ENCODE data around the gene CEP89.
"Not testable (repeated sequence)": the region's sequence is repeated elsewhere in the genome, so short reads cannot be mapped to it uniquely, and the experiment has no call there.

The CEP89 gene

DNA sequence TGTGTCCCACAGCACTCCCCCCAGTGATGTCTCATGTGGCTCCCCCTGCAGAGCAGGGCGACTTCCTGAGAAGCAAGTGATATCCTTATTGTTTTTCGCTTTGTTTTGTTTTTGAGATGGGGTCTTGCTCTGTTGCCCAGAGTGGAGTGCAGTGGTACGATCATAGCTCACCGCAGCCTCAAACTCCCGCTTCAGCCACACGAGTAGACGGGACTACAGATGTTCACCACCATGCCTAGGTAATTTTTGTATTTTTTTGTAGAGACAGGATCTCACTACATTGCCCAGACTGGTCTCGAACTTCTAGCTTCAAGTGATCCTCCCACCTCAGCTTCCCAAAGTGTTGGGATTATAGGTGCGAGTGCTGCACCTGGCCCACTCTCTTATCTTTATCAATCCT is 5.0 kb downstream of the CEP89 start:
- DNase-seq (ENCODE audit: low read depth), result no peak

DNA sequence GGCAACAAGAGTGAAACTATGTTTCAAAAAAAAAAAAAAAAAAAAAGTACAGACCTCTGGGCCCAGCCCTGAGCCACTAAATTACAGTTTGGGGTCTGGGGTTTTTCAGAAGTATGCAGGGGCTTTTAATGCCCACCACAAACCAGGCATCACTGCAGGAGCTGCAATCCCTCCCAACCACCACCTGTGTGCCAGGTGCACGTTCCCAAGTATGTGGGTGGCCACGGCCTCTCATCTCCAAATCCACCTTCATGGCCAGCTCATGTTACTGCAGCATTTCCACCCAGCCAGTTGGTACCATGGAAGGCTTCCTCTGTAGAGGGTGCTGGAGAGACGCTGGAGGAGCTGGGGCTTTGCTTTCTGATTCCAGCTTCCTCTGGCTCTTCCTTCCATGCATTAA is 26.5 kb downstream of the CEP89 start:
- DNase-seq (ENCODE audit: low read depth), result no peak

DNA sequence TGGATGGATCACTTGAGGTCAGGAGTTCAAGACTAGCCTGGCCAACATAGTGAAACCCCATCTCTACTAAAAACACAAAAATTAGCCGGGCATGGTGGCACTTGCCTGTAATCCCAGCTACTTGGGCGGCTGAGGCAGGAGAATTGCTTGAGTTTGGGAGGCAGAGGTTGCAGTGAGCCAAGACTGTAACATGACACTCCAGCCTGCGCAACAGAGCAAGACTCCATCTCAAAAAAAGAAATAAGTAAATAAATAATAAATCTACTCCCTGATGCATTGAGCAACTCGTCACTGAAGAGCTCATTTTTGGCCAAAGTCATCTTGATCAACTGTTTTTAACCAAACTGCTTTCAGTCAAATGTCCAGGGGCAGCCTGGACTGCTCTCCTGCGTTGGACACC is 30.5 kb downstream of the CEP89 start:
- DNase-seq (ENCODE audit: low read depth), result not testable (repeated sequence)

DNA sequence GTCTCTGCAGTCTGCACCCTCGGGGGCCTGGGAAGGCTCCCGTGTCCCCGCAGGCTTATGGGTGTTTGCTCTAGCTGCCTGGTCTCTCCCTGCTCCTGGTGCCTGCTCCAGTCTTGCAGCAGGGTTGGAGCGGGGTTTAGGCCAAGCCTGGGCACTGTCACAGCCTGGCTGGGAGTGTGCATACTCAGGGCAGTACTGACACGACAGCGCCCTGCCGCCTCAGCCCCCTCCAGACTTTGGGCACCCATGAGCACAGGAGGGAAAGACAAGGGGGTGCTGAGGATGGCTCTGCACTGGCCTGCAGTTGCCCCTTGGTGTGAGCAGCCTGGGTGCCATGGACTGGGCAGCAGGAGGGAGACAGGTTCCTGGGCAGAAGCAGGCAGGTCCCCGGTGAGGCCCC is 35.7 kb downstream of the CEP89 start:
- DNase-seq (ENCODE audit: low read depth), result no peak

DNA sequence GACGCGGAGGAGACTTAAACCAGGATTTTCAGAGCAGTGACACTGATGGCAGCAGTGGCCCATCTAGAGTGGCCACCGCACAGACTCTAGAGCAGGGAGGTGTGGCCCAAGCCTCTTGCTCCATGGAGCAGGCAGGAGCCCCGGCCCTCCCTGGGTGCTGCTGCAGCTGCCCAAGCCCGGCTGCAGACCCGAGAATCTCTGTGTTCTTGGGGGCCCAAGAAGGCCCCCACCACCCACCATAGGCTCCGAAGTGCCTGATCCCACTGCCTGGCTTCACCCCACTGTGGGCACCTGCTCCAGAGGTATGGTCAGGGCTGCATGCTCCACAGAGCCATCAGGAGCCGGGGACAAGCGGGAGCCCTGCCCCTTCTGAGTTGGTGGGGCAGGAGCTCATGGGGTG is 36.1 kb downstream of the CEP89 start:
- DNase-seq (ENCODE audit: low read depth), result no peak

DNA sequence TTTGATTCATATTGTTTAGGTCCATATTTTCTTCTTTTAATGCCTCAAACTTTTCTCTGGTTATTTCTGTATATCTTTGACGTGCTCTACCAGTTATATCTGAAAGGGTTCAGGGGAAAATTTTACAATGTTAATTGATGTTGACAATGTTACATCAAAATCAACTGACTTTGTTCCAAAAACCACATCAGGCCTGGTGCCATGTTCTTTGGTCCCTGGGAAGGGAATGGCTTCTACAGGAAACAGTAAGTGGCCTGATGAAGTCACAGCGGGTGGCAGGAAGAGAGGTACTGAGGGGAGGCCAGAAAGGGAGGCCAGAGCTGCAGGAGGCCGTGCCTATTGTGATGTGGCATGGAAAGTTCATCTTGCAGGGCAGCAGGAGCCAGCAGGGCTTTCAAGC is 38.2 kb downstream of the CEP89 start:
- DNase-seq (ENCODE audit: low read depth), result no peak

DNA sequence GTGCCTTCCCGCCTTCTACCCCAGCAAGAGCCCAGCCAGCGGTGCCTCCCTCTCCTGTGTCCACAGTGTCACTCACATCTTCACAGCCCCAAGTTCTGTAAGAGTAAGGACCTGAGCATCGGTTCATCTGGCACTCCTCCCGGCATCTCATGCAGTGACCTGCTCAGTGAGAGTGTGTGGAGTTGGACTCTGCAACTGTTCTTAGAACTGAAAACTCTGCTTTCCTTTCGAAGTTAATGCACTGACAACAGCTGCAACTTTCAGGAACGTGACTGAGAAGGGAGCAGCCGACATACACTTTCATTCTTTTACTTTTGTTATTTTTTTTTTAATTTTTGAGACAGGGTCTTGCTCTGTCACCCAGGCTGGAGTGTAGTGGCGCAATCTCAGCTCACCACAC is 41.2 kb downstream of the CEP89 start:
- no peak for DNase-seq (ENCODE audit: low read depth)

DNA sequence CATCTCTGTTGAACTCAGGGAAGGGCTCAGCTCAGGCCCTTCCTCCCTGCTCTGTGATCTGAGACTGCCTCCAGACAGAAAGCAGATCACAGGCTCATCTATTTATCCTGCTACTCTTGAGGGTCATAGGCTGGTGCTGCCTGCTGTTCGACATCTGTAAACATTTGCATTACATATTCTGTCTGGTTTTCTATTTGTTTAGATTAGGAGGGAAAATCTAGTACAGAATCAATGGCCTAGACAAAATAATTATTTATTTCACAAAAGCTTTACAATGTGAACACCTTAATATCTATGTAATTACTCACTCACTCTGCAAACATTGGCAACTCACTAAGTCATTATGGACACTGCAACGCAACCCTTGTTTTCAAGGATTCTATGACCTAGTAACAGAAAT is 43.0 kb downstream of the CEP89 start:
- DNase-seq (ENCODE audit: low read depth), result no peak

DNA sequence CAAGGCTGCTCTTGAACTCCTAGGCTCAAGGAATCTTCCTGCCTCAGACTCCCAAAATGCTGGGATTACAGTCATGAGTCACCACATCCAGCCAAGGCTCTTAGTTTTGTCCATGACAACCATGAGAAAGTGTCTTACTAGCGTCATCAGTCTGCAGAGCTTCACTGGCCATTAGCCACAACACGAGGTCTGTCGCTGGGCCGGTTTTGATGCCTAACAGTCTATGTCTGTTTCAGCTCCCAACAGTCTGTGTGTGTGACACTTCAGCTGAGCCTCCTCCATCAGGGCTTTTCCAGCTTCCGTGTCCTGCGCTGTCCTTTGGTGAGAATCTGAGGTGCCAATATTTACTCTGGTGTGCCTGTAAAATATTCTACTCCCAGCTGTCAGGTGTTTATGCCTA is 47.6 kb downstream of the CEP89 start:
- DNase-seq (ENCODE audit: low read depth), result no peak

DNA sequence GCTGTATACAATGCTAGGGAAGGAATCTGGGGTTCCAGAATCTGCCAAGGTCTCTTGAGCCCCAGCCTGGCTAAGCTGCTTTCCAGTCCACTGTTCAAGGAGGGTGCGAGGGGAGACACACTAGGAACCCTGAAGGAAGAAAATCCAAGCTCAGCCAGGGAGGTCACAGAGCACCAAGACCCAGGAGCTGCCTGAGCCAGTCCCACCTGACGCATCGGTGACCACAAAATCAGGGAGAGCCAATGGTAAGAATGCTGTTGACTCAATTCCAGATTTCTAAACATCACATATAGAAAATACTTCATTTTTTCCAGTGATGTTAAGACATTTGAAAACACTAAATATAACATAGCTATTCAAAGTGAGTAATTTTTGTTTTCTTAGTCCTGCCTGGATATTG is 50.1 kb downstream of the CEP89 start:
- DNase-seq (ENCODE audit: low read depth), result no peak

DNA sequence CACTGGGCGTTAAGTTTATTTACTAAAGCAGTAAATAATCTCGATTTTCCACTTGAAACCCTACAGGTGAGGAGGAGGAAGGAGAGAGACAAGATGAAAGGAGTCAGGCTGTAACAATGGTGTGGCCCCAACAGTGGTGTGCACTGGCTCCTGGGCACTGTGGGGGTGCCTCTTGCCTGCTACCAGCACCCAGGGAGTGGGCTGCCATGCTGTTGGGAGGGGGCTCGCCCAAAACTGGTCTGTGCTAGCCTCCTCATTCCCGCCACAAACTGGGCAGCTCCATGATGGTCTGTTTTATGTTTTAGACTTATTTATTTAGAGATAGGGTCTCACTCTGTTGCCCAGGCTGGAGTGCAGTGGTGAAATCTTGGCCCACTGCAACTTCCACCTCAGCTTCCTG is 52.4 kb downstream of the CEP89 start:
- no peak for DNase-seq (ENCODE audit: low read depth)

DNA sequence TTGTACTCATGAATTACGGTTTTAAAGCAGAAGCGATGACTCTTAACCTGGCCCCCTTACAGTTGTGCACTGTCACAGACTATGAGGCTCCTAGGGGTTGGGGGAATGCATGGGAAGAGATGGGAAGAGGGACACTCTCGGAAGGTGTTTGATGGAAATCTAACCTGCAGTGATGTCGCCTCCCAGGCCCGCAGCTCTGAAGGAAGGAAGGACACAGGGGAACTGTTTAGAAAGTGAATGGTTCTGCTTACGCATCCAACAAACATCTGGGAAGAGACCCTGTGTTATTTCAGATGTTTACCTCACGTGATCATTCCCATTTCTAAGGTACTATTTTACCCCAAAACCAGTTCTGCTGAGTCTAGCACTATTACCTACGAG is 54.2 kb downstream of the CEP89 start:
- no peak for DNase-seq (ENCODE audit: low read depth)

DNA sequence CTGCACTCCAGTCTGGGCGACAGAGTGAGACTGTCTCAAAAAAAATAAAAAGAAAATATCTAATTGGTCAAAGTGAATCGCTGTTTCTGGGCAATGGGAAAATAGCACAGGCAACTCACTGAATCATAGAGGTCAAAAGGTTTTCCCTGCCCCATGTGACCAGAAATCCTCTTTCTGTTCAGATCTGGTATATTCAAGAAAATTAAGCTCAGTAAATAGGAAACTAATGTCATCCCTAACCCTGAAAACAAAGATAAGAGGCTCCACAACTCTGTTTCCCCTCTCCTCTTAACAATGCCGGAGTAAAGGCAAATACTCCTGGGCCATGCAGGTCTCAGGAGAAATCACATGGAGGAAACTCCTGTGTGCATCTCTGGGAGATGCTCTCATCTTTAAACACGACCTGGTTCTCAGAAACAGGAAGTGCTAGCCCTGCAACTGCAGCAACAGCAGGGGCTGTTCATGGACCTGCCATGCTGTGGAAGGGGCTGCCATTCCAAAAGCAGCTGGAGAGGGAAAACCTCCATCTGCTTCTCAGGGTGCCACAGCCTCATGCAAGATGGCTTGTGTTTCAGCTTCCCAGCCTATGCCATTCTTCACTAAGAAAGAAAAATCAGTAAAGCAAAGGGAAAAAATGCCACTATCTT is 54.7 kb downstream of the CEP89 start:
- no peak for DNase-seq (ENCODE audit: low read depth)

DNA sequence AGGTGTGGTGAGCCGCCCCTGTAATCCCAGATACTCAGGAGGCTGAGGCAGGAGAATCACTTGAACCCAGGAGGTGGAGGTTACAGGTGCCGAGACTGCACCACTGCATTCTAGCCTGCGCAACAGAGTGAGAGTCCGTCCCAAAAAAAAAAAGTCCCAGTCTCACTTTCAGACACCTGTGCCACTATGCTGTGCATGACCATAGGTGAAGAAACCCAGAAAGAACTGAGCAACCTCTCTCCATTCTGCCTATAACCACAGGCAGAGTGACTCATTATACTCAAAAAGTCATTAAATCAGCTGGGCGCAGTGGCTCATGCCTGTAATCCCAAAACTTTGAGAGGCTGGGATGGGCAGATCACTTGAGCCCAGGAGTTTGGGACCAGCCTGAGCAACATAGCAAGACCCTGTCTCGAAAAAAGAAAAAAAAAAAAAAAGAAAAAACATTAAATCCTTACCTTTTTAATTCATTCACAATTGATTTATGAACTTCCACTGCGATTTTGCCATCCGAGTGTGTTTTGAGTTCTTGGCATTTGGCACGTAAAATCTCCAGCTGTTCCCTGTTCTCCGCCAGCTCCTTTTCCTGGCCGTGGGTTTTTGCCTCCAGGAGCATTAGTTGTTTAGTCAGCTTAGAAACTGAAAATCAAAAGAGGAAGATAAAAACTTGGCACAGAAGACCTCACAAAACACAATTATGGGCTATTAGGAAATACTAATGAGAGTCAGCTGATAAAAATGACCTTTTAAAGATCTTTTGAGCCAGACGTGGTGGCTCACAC is 56.7 kb downstream of the CEP89 start:
- no peak for DNase-seq (ENCODE audit: low read depth)

DNA sequence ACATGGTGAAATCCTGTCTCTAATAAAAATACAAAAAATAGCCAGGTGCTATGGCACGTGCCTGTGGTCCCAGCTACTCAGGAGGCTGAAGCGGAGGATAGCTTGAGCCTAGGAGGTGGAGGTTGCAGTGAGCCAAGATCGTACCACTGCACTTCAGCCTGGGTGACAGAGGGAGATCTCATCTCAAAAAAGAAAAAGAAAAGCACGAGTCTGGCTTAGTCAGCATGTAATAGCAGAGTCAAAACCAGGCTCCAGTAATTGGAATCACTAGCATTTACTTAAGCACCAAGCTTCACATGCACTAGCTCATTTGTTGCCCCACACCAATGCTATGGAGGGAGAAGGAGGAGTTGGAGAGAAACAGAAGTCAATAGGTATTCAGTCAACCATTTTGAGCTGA is 60.3 kb downstream of the CEP89 start:
- DNase-seq (ENCODE audit: low read depth), result no peak

DNA sequence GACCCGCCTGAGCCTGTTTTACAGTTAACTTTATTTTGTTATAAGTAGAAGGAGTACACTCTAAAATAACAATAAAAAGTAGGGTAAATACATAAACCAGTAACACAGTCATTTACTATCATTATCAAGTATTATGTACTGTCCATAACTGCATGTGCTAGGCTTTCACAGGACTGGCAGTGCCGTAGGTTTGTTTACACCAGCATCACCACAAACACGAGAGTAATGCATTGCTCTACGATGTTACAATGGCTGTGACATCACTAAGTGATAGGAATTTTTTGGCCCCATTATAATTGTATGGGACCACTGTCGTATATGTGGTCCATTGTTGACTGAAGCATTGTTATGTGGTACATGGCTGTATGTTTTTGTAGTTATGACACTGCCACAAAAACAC is 60.9 kb downstream of the CEP89 start:
- no peak for DNase-seq (ENCODE audit: low read depth)

DNA sequence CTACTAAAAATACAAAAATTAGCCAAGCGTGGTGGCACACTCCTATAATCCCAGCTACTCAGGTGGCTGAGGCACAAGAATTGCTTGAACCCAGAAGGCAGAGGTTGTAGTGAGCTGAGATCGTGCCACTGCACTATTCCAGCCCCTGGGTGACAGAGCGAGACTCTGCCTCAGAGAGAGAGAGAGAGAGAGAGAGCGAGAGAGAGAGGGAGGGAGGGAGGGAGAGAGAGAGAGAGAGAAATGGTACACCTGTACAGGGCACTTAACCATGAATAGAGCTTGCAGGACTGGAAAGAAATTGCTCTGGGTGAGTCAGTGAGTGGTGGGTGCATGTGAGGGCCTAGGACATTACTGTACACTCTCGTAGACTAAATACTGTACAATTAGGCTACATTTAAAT is 61.7 kb downstream of the CEP89 start:
- DNase-seq (ENCODE audit: low read depth), result no peak

DNA sequence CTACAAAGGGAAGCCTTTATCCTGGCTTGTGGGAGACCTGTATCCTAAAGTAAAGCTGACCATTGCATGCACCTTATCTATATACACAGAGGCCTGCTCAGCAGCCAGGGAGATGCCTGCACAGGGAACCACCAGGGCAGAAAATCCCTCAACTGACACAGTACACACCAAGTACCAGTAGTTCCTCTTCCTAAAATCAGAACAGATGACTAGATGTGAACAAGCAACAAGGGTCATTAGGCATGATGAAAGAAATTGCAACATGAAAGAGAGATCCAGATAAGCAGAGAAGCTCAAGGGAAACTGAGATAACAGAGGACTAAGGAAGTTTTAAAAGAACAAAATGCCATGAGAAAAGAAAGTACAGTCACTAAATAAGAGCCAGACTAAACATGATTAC is 62.5 kb downstream of the CEP89 start:
- DNase-seq (ENCODE audit: low read depth), result no peak

DNA sequence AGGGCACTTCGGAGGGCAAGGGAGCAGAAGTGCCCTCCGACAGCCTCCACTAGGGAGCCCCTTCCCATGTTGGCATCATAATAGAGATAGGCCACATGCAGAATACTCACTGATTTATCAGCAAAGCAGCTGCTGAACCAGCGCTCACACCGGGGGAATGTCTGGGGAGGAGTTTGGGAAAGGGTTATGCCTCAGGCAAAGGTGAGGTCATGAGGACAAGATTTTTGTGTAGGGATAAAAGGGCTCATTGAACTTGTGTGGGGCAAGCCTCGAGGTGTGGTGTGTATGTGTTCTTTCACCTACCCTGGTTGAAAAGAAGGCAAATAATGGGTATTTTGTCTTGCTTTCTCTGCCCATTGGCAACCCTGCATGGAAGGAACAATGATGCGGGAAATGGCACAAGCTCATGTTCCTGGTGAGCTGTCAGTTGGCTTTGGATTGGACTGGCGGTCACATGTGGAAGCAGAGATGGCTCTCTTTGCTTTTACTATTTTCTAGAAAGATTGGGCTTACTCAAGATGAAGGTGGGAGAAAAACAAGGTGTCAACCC is 63.0 kb downstream of the CEP89 start:
- DNase-seq (ENCODE audit: low read depth), result no peak

DNA sequence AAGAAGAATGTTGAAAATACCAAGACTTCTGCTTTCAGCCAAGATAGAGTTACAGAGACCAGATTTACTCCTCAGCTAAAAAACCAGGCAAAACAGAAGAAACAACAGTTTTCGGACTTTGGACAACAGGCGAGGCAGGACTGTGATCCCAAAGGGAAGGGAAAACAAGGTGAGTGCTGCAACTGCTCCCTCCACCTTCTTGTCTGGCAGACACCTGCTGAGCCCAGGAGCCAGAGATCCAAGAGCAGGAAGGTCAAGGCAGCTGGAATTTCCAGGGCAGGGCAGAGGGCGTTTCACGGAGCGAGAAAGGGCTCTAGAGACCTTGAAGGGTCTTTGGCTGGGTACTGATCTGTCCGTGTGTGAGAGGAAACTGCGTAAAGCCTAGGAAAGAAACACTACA is 69.3 kb downstream of the CEP89 start:
- DNase-seq (ENCODE audit: low read depth), result no peak

DNA sequence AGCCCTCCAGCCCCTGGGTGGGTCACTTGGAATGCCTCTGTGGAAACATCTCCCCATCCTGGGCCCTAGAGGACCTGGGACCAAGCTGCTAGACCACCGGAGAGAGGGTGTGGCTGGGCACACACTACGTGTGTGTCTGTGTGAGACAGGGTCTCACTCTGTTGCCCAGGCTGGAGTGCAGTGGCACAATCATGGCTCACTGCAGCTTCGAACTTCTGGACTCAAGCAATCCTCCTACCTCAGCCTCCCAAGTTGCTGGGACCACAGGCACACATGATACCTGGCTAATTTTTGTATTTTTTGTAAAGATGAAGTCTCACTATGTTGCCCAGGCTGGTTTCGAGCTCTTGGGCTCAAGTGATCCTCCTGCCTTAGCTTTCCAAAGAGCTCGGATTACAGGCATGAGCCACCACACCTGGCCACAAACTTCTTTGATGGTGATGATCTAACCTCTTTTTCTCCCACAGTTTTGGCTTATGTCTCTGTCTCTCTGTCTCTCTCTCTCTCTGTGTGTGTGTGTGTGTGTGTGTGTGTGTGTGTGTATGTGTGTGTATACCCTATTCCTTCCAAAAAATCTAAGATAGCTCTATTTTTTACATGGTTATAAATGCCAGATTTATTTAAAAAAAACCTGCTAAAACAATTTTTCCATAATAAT is 70.1 kb downstream of the CEP89 start:
- DNase-seq (ENCODE audit: low read depth), result no peak

DNA sequence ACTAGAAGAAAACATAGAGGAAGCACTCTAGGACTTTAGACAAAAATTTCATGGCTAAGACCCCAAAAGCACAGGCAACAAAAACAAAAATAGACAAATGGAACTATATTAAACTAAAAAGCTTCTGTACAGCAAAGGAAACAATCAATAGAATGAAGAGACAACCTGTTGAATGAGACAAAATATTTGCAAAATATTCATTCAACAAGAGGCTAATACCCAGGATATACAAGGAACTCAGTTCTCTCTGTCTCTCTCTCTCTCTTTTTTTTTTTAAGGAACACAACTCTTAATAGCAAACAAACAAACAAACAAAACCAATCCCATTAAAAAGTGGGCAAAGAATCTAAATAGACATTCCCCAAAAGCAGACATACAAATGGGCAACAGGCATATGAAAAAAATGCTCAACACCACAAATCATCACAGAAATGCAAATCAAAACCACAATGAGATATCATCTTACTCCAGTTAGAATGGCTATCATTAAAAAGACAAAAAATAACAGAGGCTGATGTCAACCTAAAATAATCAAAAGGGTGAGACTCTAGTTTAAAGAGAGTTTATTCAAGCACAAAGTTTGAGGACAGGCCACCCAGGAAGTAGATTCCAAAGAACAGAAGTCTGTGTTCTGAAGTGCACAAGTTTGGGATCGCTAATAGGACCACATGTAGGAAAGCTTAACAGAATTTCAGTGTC is 75.1 kb downstream of the CEP89 start:
- no peak for DNase-seq (ENCODE audit: low read depth)

DNA sequence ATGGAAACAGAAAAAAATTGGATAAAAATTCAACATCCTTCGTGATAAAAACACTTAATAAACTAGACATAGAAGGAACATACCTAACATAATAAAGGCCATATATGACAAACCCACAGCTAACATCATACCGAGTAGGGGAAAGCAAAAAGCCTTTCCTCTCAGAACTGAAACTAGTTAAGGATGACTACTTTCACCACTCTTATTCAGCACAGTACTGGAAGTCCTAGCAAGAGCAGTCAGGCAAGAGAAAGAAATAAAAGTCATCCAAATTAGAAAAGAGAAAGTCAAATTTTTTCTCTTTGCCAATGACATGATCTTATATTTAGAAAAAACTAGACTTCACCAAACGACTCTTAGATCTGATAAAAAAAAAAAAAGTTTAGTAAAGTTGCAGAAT is 76.4 kb downstream of the CEP89 start:
- no peak for DNase-seq (ENCODE audit: low read depth)
